MM.1S (cell line): Measurements from ENCODE around the gene HIVEP1.

Experiments
- DNase-seq: peaks from one replicate; pipeline ENCODE4 v3.0.0-alpha.2; 2015
- H2AFZ ChIP-seq: fragments of 300-600 bp; sonication (generic); 2 replicates; pipeline ENCODE4 v1.6.0; 2016; ENCODE audit warnings: antibody characterized with exemption, low read length
- H3F3A ChIP-seq: fragments of 300-600 bp; sonication (generic); 2 replicates; pipeline ENCODE4 v1.6.1; 2016; ENCODE audit warnings: mild to moderate bottlenecking, antibody characterized with exemption, low read length, moderate library complexity, mixed read lengths; ENCODE audit not compliant: insufficient read depth
- H3K27ac ChIP-seq: fragments of 300-600 bp; sonication (generic); 2 replicates; pipeline ENCODE4 v1.5.1; 2016; ENCODE audit warnings: mild to moderate bottlenecking, low read length
- H3K27me3 ChIP-seq: fragments of 300-600 bp; sonication (generic); replicated peaks from 2 replicates; pipeline ENCODE4 v1.6.0; 2016; ENCODE audit warnings: low read length; ENCODE audit not compliant: insufficient read depth
- H3K36me3 ChIP-seq: fragments of 300-600 bp; sonication (generic); replicated peaks from 2 replicates; pipeline ENCODE4 v1.6.1; 2016; ENCODE audit warnings: mild to moderate bottlenecking, low read length, mixed read lengths; ENCODE audit not compliant: insufficient read depth
- H3K4me1 ChIP-seq: fragments of 300-600 bp; sonication (generic); 2 replicates; pipeline ENCODE4 v1.6.1; 2016; ENCODE audit warnings: low read length, mixed read lengths
- H3K4me2 ChIP-seq: fragments of 300-600 bp; sonication (generic); 2 replicates; pipeline ENCODE4 v1.6.0; 2016; ENCODE audit warnings: low read depth, low read length
- H3K4me3 ChIP-seq: fragments of 300-600 bp; sonication (generic); 2 replicates; pipeline ENCODE4 v1.5.1; 2016; ENCODE audit warnings: low read length, mixed read lengths
- H3K79me2 ChIP-seq: fragments of 300-600 bp; sonication (generic); 2 replicates; pipeline ENCODE4 v1.6.1; 2016; ENCODE audit warnings: mixed run types, low read length, mixed read lengths
- H3K9ac ChIP-seq: fragments of 300-600 bp; sonication (generic); 2 replicates; pipeline ENCODE4 v1.6.1; 2016; ENCODE audit warnings: low read length, mixed read lengths
- H3K9me2 ChIP-seq: fragments of 300-600 bp; sonication (generic); replicated peaks from 2 replicates; pipeline ENCODE4 v1.6.1; 2016; ENCODE audit warnings: mild to moderate bottlenecking, low read length, mixed read lengths; ENCODE audit not compliant: insufficient read depth
- H3K9me3 ChIP-seq: fragments of 300-600 bp; sonication (generic); replicated peaks from 2 replicates; pipeline ENCODE4 v1.6.1; 2016; ENCODE audit warnings: mild to moderate bottlenecking, low read length, mixed read lengths; ENCODE audit not compliant: insufficient read depth
- H4K20me1 ChIP-seq: fragments of 300-600 bp; sonication (generic); 2 replicates; pipeline ENCODE4 v1.6.1; 2016; ENCODE audit warnings: mild to moderate bottlenecking, low read length, moderate library complexity, mixed read lengths; ENCODE audit not compliant: insufficient read depth
- CTCF ChIP-seq: fragments of 300-600 bp; sonication (generic); IDR thresholded peaks from 2 replicates; pipeline ENCODE4 v1.5.1; 2016; ENCODE audit warnings: antibody characterized with exemption, low read length, mixed read lengths
- EZH2 ChIP-seq: fragments of 300-600 bp; sonication (generic); optimal IDR thresholded peaks from 2 replicates; pipeline ENCODE3; 2017; ENCODE audit warnings: low read depth, mild to moderate bottlenecking, antibody characterized with exemption, low read length, mixed read lengths
- EZH2phosphoT487 ChIP-seq: fragments of 300-600 bp; sonication (generic); IDR thresholded peaks from 2 replicates; pipeline ENCODE4 v1.6.1; 2018; ENCODE audit warnings: antibody characterized with exemption, low read length

The HIVEP1 gene

DNA sequence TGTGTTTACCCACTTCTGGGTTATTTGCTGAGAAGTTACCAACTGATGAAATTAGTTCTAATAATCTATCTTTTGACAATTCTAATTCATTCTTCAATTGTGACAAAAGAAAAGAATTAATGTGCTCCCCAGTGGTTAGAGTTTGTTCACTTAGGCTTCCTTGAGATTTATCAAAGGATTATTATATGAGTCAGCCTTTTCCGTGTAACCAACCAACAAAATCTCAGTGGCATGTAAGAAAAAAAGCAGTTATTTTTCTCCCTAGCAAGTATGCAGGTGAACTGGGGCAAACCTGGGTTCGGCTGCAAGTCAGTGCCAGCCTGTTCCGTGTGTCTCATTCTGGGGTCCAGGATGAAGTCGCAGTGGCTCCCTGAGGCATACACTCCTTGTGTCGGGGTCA is 28.8 kb upstream of the HIVEP1 start:
- no peak overlapping the region for H3K27ac ChIP-seq
- H3K4me3 ChIP-seq = no peak overlapping the region
- H3F3A ChIP-seq = no peaks in the 10 kb centered on the region
- no peaks in the 10 kb centered on the region for H3K9me3 ChIP-seq
- no peaks in the 10 kb centered on the region for H3K36me3 ChIP-seq
- H3K9me2 ChIP-seq = no peaks in the 10 kb centered on the region; the same call in 1 of the 2 replicates
- no peak for DNase-seq
- H3K4me2 ChIP-seq = no peak overlapping the region
- TF ChIP-seq CTCF = no peak
- TF ChIP-seq EZH2 = no peak
- TF ChIP-seq EZH2phosphoT487 = no peak
- no peaks in the 10 kb centered on the region for H3K27me3 ChIP-seq
- no peaks in the 10 kb centered on the region for H3K79me2 ChIP-seq
- no peak overlapping the region for H3K9ac ChIP-seq
- no peak overlapping the region for H2AFZ ChIP-seq
- H3K4me1 ChIP-seq = no peaks in the 10 kb centered on the region
- H4K20me1 ChIP-seq = no peaks in the 10 kb centered on the region

- DNase-seq = no peak
- TF ChIP-seq EZH2phosphoT487 (no peak), EZH2 (no peak), CTCF (no peak)
Measured at GRCh38 chr6:11987386-11987785, 24.7 kb upstream of the HIVEP1 start.

GRCh38 chr6:11989386-11989785 is 22.7 kb upstream of the HIVEP1 start:
- H3F3A ChIP-seq = no peaks in the 10 kb centered on the region
- TF ChIP-seq CTCF (no peak), EZH2 (no peak), EZH2phosphoT487 (no peak)
- H3K9ac ChIP-seq = no peak overlapping the region
- H3K79me2 ChIP-seq = no peaks in the 10 kb centered on the region
- H3K9me2 ChIP-seq = no peaks in the 10 kb centered on the region
- no peak for DNase-seq
- no peak overlapping the region for H2AFZ ChIP-seq
- H3K4me3 ChIP-seq = no peak overlapping the region
- H3K27ac ChIP-seq = no peak overlapping the region
- no peaks in the 10 kb centered on the region for H4K20me1 ChIP-seq
- no peaks in the 10 kb centered on the region for H3K27me3 ChIP-seq
- H3K36me3 ChIP-seq = no peaks in the 10 kb centered on the region
- no peaks in the 10 kb centered on the region for H3K4me1 ChIP-seq
- H3K9me3 ChIP-seq = no peaks in the 10 kb centered on the region
- no peak overlapping the region for H3K4me2 ChIP-seq

More at GRCh38 chr6:11987386-11987785, 24.7 kb upstream of the HIVEP1 start:
- no peaks in the 10 kb centered on the region for H3K9me3 ChIP-seq
- H3K4me2 ChIP-seq = no peak overlapping the region
- no peak overlapping the region for H2AFZ ChIP-seq
- H3K27ac ChIP-seq = no peak overlapping the region
- H3K4me1 ChIP-seq = no peaks in the 10 kb centered on the region
- H3K9me2 ChIP-seq = no peaks in the 10 kb centered on the region; the same call in 1 of the 2 replicates
- no peaks in the 10 kb centered on the region for H3F3A ChIP-seq
- H3K9ac ChIP-seq = no peak overlapping the region
- no peak overlapping the region for H3K4me3 ChIP-seq
- no peaks in the 10 kb centered on the region for H3K27me3 ChIP-seq
- no peaks in the 10 kb centered on the region for H3K36me3 ChIP-seq
- H4K20me1 ChIP-seq = no peaks in the 10 kb centered on the region
- H3K79me2 ChIP-seq = no peaks in the 10 kb centered on the region
